CD8-positive, alpha-beta memory T cell (primary cell): ENCODE results near the gene ARMC6. TPM values are rescaled to one million over a fixed set of nuclear protein-coding genes. Genes with fewer than 3 reads are reported as not detected.
A peak's percentile ranks its signal among the peaks of the same experiment; 100 is the strongest.
"Not testable (repeated sequence)": the region's sequence is repeated elsewhere in the genome, so short reads cannot be mapped to it uniquely, and the experiment has no call there.

Source experiments
- CTCF ChIA-PET: fragments of 350-600 bp; sonication (Branson Sonifier 250); formaldehyde crosslinking; loops from one replicate; lab custom pipeline; 2021; ENCODE audit warnings: antibody characterized with exemption; lab: Charles Lee
- POLR2A ChIA-PET: fragments of 350-600 bp; sonication (Branson Sonifier 250); formaldehyde crosslinking; loops from one replicate; lab custom pipeline; 2021; ENCODE audit warnings: antibody characterized with exemption; lab: Charles Lee
- DNase-seq, 5 donors: peaks; one replicate each; pipeline versions ENCODE4 v3.0.0 to v3.0.0-alpha.2; 2020 to 2022; ENCODE audit warnings: mixed read lengths in 1 of 5
- H3K27ac ChIP-seq: one replicate; pipeline ENCODE4 v1.7.0; 2013; ENCODE audit warnings: low read depth, mild to moderate bottlenecking, low read length, moderate library complexity
- H3K27me3 ChIP-seq: 2 replicates; pipeline ENCODE4 v1.7.0; 2013; ENCODE audit warnings: low read length, mild to moderate bottlenecking; ENCODE audit not compliant: insufficient read depth, poor library complexity, severe bottlenecking
- H3K36me3 ChIP-seq: 2 replicates; pipeline ENCODE4 v1.7.0; 2013; ENCODE audit warnings: mild to moderate bottlenecking, low read length, moderate library complexity; ENCODE audit not compliant: insufficient read depth
- H3K4me1 ChIP-seq: 2 replicates; pipeline ENCODE4 v1.7.0; 2013; ENCODE audit warnings: mild to moderate bottlenecking, low read length, moderate library complexity; ENCODE audit not compliant: insufficient read depth
- H3K4me3 ChIP-seq: 2 replicates; pipeline ENCODE4 v1.7.0; 2013; ENCODE audit warnings: mild to moderate bottlenecking, low read length
- H3K9me3 ChIP-seq: 2 replicates; pipeline ENCODE4 v1.7.0; 2013; ENCODE audit warnings: mild to moderate bottlenecking, low read length
- H3K27ac Mint-ChIP-seq, 8 donors: one replicate each; pipeline ENCODE4 v1.8.0; 2020 to 2021; ENCODE audit warnings: mixed read lengths in 8 of 8, mild to moderate bottlenecking in 6 of 8, inconsistent platforms in 3 of 8, moderate library complexity in 3 of 8
- H3K27me3 Mint-ChIP-seq, 2 donors: one replicate each; pipeline ENCODE4 v1.8.0; 2020 to 2021; ENCODE audit warnings: mixed read lengths in 2 of 2, mild to moderate bottlenecking in 1 of 2, moderate library complexity in 1 of 2
- H3K36me3 Mint-ChIP-seq, 3 donors: one replicate each; pipeline ENCODE4 v1.8.0; 2020 to 2021; ENCODE audit warnings: mixed read lengths in 3 of 3, inconsistent platforms in 1 of 3, mild to moderate bottlenecking in 1 of 3
- H3K4me1 Mint-ChIP-seq, 3 donors: one replicate each; pipeline ENCODE4 v1.8.0; 2020 to 2021; ENCODE audit warnings: mixed read lengths in 3 of 3, inconsistent platforms in 1 of 3, mild to moderate bottlenecking in 1 of 3
- H3K4me3 Mint-ChIP-seq, 7 donors: one replicate each; pipeline ENCODE4 v1.8.0; 2020 to 2021; ENCODE audit warnings: mixed read lengths in 7 of 7, mild to moderate bottlenecking in 6 of 7, moderate library complexity in 4 of 7, inconsistent platforms in 2 of 7
- H3K9me3 Mint-ChIP-seq, 5 donors: one replicate each; pipeline ENCODE4 v1.8.0; 2020 to 2022; ENCODE audit warnings: mixed read lengths in 5 of 5, mild to moderate bottlenecking in 3 of 5, moderate library complexity in 2 of 5, inconsistent platforms in 1 of 5
- polyA plus RNA-seq: library from polyadenylated mRNA; unstranded; fragments of 300-500 nt; fragmentation: Illumina TruSeq; gene quantifications from one replicate; pipeline ENCODE4 v1.2.3, GENCODE V29; 2021
- total RNA-seq, 2 experiments: library from RNA; stranded (reverse); gene quantifications; one replicate each; pipeline ENCODE4 v1.2.3, GENCODE V29; 2021

Gene ARMC6
- total and polyA plus RNA-seq, 3 experiments from 2014 or later = 34.1 to 61.9 (median 57.6) TPM

DNA sequence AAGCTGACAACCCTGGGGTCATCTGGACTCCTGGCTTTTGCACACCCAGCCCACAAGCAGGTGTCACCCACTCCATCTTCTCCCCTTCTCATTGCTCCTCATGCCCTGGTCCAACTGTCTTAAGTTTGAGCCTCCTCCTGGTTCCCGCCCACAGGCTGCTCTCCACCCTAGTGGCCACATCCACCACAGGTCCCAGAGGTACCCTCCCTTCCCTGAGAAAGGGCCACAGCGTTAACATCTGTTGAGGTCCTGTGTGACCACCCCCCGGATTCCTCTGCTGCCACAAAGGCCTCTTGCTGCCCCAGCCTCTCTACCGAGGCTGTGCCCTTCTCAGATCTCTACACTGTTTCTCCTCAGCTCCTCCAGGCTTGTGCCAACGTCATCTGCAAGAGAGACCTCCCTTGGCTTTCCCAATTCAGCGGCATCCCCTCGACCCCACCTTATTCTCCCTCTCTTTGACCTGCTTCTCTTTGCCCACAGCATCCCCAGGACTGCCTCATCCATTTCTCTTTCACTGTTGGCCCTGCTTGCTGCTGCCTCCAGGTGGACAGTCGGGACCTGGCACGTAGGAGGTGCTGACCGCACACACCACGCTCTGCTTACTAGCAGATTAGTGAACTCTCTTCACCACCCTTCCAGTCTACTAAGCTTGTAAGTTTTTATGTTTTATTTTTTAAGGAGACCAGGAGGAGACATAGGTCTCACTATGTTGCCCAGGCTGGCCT is 33.3 kb upstream of the ARMC6 start:
- ChIA-PET CTCF (no interaction called here), POLR2A (no interaction called here)
- peak overlapping the region in 2 of 7 donors; percentile 21 to 82 for H3K4me3 Mint-ChIP-seq
- no peaks in the 10 kb centered on the region for H3K9me3 ChIP-seq
- peaks cover 12% of the 10 kb centered on the region for H3K4me1 ChIP-seq
- peaks cover 24 to 28% (median 28%) of the 10 kb centered on the region in 3 donors for H3K4me1 Mint-ChIP-seq
- H3K36me3 Mint-ChIP-seq = peaks cover 0 to 75% (median 22%) of the 10 kb centered on the region in 3 donors
- no peak overlapping the region for H3K27ac ChIP-seq
- H3K27ac Mint-ChIP-seq = peak overlapping the region in 6 of 8 donors; percentile 22 to 88 (median 66)
- no peaks in the 10 kb centered on the region for H3K27me3 ChIP-seq
- no peaks in the 10 kb centered on the region for H3K27me3 Mint-ChIP-seq
- DNase-seq = no peak
- H3K36me3 ChIP-seq = peaks cover 19% of the 10 kb centered on the region
- H3K4me3 ChIP-seq = no peak overlapping the region
- no peaks in the 10 kb centered on the region for H3K9me3 Mint-ChIP-seq

GRCh38 chr19:19004144-19004543 is 29.3 kb upstream of the ARMC6 start:
- Histone ChIP-seq H3K4me1 (peaks cover 6% of the 10 kb centered on the region), H3K36me3 (peaks cover 34% of the 10 kb centered on the region), H3K4me3 (no peak overlapping the region), H3K27me3 (no peaks in the 10 kb centered on the region), H3K27ac (no peak overlapping the region), H3K9me3 (no peaks in the 10 kb centered on the region)
- Mint-ChIP-seq H3K36me3 (peaks cover 0 to 79% (median 26%) of the 10 kb centered on the region in 3 donors), H3K27me3 (no peaks in the 10 kb centered on the region), H3K4me3 (no peak overlapping the region), H3K4me1 (peaks cover 13 to 18% (median 17%) of the 10 kb centered on the region in 3 donors), H3K9me3 (no peaks in the 10 kb centered on the region), H3K27ac (no peak overlapping the region)
- DNase-seq = no peak
- CTCF ChIA-PET = no interaction called here
- POLR2A ChIA-PET = interaction anchor here (0.7 kb wide), 1 partner anchor 512 kb away, joined by 3 read pairs; no protein-coding TSS in a partner anchor

- Histone ChIP-seq H3K4me3 (no peak overlapping the region), H3K4me1 (no peaks in the 10 kb centered on the region), H3K36me3 (peaks cover 41% of the 10 kb centered on the region), H3K27ac (no peak overlapping the region), H3K27me3 (no peaks in the 10 kb centered on the region), H3K9me3 (no peaks in the 10 kb centered on the region)
- no peak for DNase-seq
- Mint-ChIP-seq H3K36me3 (peaks cover 0 to 84% (median 35%) of the 10 kb centered on the region in 3 donors), H3K27me3 (no peaks in the 10 kb centered on the region), H3K27ac (no peak overlapping the region), H3K9me3 (no peaks in the 10 kb centered on the region), H3K4me3 (no peak overlapping the region), H3K4me1 (peaks cover 5 to 10% (median 8%) of the 10 kb centered on the region in 3 donors)
- POLR2A ChIA-PET = no interaction called here
- CTCF ChIA-PET = no interaction called here
These were observed 27.2 kb upstream of the ARMC6 start for GRCh38 chr19:19006213-19006612.

GRCh38 chr19:19009951-19010350 is 23.5 kb upstream of the ARMC6 start:
- Histone ChIP-seq H3K4me3 (no peak overlapping the region), H3K27me3 (no peaks in the 10 kb centered on the region), H3K27ac (no peak overlapping the region), H3K4me1 (no peaks in the 10 kb centered on the region), H3K36me3 (peaks cover 31% of the 10 kb centered on the region), H3K9me3 (no peaks in the 10 kb centered on the region)
- Mint-ChIP-seq H3K27ac (peak overlapping the region in 4 of 8 donors; percentile 34 to 83 (median 78)), H3K27me3 (no peaks in the 10 kb centered on the region), H3K4me3 (peak overlapping the region in 2 of 7 donors; percentile 40 to 45), H3K9me3 (no peaks in the 10 kb centered on the region), H3K4me1 (peaks cover 6 to 12% (median 8%) of the 10 kb centered on the region in 3 donors), H3K36me3 (peaks cover 4 to 82% (median 30%) of the 10 kb centered on the region in 3 donors)
- ChIA-PET POLR2A (no interaction called here), CTCF (no interaction called here)
- DNase-seq = no peak

- peak overlapping the region in 2 of 7 donors; percentile 45 to 49 for H3K4me3 Mint-ChIP-seq
- Histone ChIP-seq H3K36me3 (peaks cover 31% of the 10 kb centered on the region), H3K4me1 (no peaks in the 10 kb centered on the region), H3K9me3 (no peaks in the 10 kb centered on the region), H3K27me3 (no peaks in the 10 kb centered on the region), H3K27ac (no peak overlapping the region), H3K4me3 (no peak overlapping the region)
- H3K4me1 Mint-ChIP-seq = peaks cover 6 to 12% (median 8%) of the 10 kb centered on the region in 3 donors
- DNase-seq = peak in 1 of 5 donors; percentile 30
- CTCF ChIA-PET = no interaction called here
- POLR2A ChIA-PET = no interaction called here
- H3K27me3 Mint-ChIP-seq = no peaks in the 10 kb centered on the region
- peaks cover 4 to 81% (median 27%) of the 10 kb centered on the region in 3 donors for H3K36me3 Mint-ChIP-seq
- no peaks in the 10 kb centered on the region for H3K9me3 Mint-ChIP-seq
- H3K27ac Mint-ChIP-seq = peak overlapping the region in 7 of 8 donors; percentile 48 to 83 (median 75)
These were observed 22.9 kb upstream of the ARMC6 start for GRCh38 chr19:19010551-19010950.

DNA sequence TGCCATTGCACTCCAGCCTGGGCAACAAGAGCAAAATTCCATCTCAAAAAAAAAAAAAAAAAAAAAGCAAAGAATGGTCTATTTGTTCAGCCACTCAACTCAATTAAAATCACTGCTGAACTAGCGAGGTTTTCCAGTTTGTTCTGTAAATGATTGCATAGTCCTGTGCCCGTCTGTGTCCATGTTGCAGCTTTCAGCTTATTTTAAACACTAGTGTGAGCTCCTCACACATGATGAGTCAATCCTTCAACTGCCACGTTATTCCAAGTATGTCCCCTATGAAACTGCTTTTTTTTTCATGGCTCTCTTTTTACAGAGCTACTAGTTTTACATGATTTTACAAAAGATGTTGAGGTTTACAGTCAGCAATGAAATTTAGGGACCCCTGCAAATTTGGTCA is 12.3 kb upstream of the ARMC6 start:
- Histone ChIP-seq H3K4me1 (peaks cover 7% of the 10 kb centered on the region), H3K9me3 (no peaks in the 10 kb centered on the region), H3K27me3 (no peaks in the 10 kb centered on the region), H3K36me3 (peaks cover 29% of the 10 kb centered on the region), H3K4me3 (no peak overlapping the region), H3K27ac (no peak overlapping the region)
- no peak for DNase-seq
- POLR2A ChIA-PET = no interaction called here
- CTCF ChIA-PET = no interaction called here
- Mint-ChIP-seq H3K4me3 (no peak overlapping the region), H3K4me1 (peaks cover 16 to 36% (median 18%) of the 10 kb centered on the region in 3 donors), H3K9me3 (no peaks in the 10 kb centered on the region), H3K36me3 (peaks cover 3 to 76% (median 19%) of the 10 kb centered on the region in 3 donors), H3K27me3 (no peaks in the 10 kb centered on the region), H3K27ac (peak overlapping the region in 1 of 8 donors; percentile 33)

DNA sequence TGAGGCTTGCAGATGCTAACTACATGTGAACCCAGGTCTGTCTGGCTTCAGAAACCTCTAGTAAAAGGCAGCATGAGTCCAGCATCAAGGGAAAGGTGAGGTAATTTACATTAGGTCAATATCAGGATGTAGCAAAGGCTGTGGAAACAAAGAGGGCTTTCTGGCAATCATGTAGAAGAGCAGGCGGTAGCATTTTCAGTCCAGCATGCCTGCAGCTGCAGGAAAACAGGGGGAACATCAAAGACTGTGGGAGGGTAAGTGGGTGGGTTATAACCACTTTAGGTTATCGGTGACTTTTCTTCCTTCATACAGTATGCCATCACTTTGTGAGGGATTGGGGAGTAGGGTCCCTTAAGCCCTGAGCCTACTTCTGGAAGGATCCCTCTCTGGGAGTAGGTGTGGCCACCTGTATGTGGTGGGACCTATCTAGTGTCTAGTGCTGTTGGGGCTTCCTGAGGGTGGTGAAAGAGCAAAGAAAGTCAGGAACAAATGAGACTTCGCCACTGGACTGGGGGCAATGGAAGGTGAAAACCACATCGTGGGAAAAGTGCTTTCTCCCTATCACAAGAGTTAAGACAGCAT is 10.9 kb upstream of the ARMC6 start:
- Histone ChIP-seq H3K36me3 (peaks cover 36% of the 10 kb centered on the region), H3K27ac (no peak overlapping the region), H3K4me3 (no peak overlapping the region), H3K27me3 (no peaks in the 10 kb centered on the region), H3K9me3 (no peaks in the 10 kb centered on the region), H3K4me1 (peaks cover 7% of the 10 kb centered on the region)
- CTCF ChIA-PET = interaction anchor here (1.0 kb wide), 1 partner anchor 15 kb away, joined by 3 read pairs; no protein-coding TSS in a partner anchor
- Mint-ChIP-seq H3K4me1 (peaks cover 23 to 44% (median 32%) of the 10 kb centered on the region in 3 donors), H3K4me3 (no peak overlapping the region), H3K36me3 (peaks cover 10 to 76% (median 25%) of the 10 kb centered on the region in 3 donors), H3K9me3 (no peaks in the 10 kb centered on the region), H3K27me3 (no peaks in the 10 kb centered on the region), H3K27ac (peak overlapping the region in 7 of 8 donors; percentile 14 to 94 (median 42))
- POLR2A ChIA-PET = no interaction called here
- no peak for DNase-seq

DNA sequence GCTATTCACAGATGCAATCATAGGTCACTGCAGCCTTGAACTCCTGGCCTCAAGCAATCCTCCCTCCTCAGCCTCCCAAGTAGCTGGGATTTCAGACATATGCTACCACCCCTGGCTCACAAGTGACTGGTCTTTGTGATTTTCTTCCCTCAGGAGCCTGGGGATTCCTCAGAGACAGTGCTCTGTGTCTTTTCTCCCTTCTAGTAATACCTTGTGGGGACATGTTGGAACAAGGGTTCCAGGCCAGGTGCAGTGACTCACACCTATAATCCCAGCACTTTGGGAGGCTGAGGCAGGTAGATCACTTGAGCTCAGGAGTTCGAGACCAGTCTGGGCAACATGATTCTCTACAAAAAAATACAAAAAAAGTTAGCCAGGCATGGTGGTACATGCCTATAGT is 10.0 kb upstream of the ARMC6 start:
- Mint-ChIP-seq H3K27ac (peak overlapping the region in 1 of 8 donors; percentile 36), H3K36me3 (peaks cover 16 to 75% (median 29%) of the 10 kb centered on the region in 3 donors), H3K4me1 (peaks cover 27 to 51% (median 37%) of the 10 kb centered on the region in 3 donors)
- H3K27ac ChIP-seq, H3K4me3 ChIP-seq, H3K27me3 Mint-ChIP-seq, CTCF ChIA-PET, H3K27me3 ChIP-seq, H3K4me1 ChIP-seq, H3K4me3 Mint-ChIP-seq, H3K9me3 Mint-ChIP-seq, POLR2A ChIA-PET, H3K9me3 ChIP-seq, DNase-seq: not testable (repeated sequence)
- H3K36me3 ChIP-seq = peaks cover 43% of the 10 kb centered on the region
